Measurements from ENCODE around the gene ALG2. TPM values are rescaled to one million over a fixed set of nuclear protein-coding genes. Genes with fewer than 3 reads are reported as not detected.

The ALG2 gene
- total and polyA plus RNA-seq, 2 of the 13 experiments (the other 11 are each of a cell fraction or from before 2014, with no cell fraction given), result 46.2 to 49.0 TPM

- TF ChIP-seq ZHX1 (CRISPR knock-in tag; IDR thresholded peaks at IDR 0.05; ENCODE audit: low read depth), result 0 out of 2 replicates have a peak, but pooled peaks have one; percentile 54
- peak; percentile 38; the same call in 1 of the 2 replicates for TF ChIP-seq NRL (CRISPR knock-in tag; IDR thresholded peaks at IDR 0.05; ENCODE audit: borderline replicate concordance)
- TF ChIP-seq, protein P1, sequence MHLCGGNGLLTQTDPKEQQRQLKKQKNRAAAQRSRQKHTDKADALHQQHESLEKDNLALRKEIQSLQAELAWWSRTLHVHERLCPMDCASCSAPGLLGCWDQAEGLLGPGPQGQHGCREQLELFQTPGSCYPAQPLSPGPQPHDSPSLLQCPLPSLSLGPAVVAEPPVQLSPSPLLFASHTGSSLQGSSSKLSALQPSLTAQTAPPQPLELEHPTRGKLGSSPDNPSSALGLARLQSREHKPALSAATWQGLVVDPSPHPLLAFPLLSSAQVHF (CRISPR knock-in tag; IDR thresholded peaks at IDR 0.05), result 0 out of 2 replicates have a peak, but pooled peaks have one; percentile 24
- TF ChIP-seq NR2F1 (CRISPR knock-in tag; IDR thresholded peaks at IDR 0.05), result peak; percentile 4 to 72; a peak in 2 of 4 replicates
- TF ChIP-seq MXD3 (CRISPR knock-in tag; IDR thresholded peaks at IDR 0.05), result peak; percentile 80; the same call in 1 of the 2 replicates
- TF ChIP-seq ZMAT3 (CRISPR knock-in tag; conservative IDR thresholded peaks at IDR 0.05), result no peak; the same call in 1 of the 2 replicates
- no peak for TF ChIP-seq ZNF674 (CRISPR knock-in tag; IDR thresholded peaks at IDR 0.05; ENCODE audit: low read depth)
- TF ChIP-seq NFAT5 (CRISPR knock-in tag; IDR thresholded peaks at IDR 0.05), result 0 out of 2 replicates have a peak, but pooled peaks have one; percentile 23
- TF ChIP-seq SATB2 (CRISPR knock-in tag; IDR thresholded peaks at IDR 0.05), result 0 out of 2 replicates have a peak, but pooled peaks have one; percentile 41
- peak; percentile 68 for TF ChIP-seq DMAP1 (CRISPR knock-in tag; IDR thresholded peaks at IDR 0.05)
- TF ChIP-seq MED8 (CRISPR knock-in tag; IDR thresholded peaks at IDR 0.05; ENCODE audit: insufficient replicate concordance), result peak; percentile 66
- TF ChIP-seq ZNF34 (CRISPR knock-in tag; IDR thresholded peaks at IDR 0.05; ENCODE audit: borderline replicate concordance), result no peak
- no peak for TF ChIP-seq CEBPB (IDR thresholded peaks at IDR 0.05; ENCODE audit: borderline replicate concordance, low read depth, low read length)
- TF ChIP-seq, protein P2, sequence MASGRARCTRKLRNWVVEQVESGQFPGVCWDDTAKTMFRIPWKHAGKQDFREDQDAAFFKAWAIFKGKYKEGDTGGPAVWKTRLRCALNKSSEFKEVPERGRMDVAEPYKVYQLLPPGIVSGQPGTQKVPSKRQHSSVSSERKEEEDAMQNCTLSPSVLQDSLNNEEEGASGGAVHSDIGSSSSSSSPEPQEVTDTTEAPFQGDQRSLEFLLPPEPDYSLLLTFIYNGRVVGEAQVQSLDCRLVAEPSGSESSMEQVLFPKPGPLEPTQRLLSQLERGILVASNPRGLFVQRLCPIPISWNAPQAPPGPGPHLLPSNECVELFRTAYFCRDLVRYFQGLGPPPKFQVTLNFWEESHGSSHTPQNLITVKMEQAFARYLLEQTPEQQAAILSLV (CRISPR knock-in tag; IDR thresholded peaks at IDR 0.05; ENCODE audit: borderline replicate concordance), result peak; percentile 70; the same call in 1 of the 2 replicates
- no peak for TF ChIP-seq PCBP1 (IDR thresholded peaks at IDR 0.05; ENCODE audit: borderline replicate concordance, low read depth, low read length)
- peak; percentile 86 for TF ChIP-seq MXD1 (CRISPR knock-in tag; IDR thresholded peaks at IDR 0.05)
These were observed at the start of gene ALG2, which contains the start of gene SEC61B (continued) for GRCh38 chr9:99221621-99222415.

Measured in HepG2 (cell line).